AG09319 (cell line): ENCODE results near the gene SPTBN5.
"Not testable (repeated sequence)": the region's sequence is repeated elsewhere in the genome, so short reads cannot be mapped to it uniquely, and the experiment has no call there.

Experiments
- DNase-seq: peaks from one replicate; pipeline ENCODE4 v3.0.0-alpha.2; 2010; ENCODE audit warnings: low read depth; ENCODE audit errors: extremely low read depth
- CTCF ChIP-seq: IDR thresholded peaks from 2 replicates; pipeline ENCODE4 v1.5.1; 2011; ENCODE audit warnings: low read depth, mild to moderate bottlenecking, inconsistent platforms, low read length, moderate library complexity

The SPTBN5 gene

GRCh38 chr15:41836713-41837454 lies 57.0 kb downstream of the SPTBN5 start:
- DNase-seq: no peak
- TF ChIP-seq CTCF: no peak

GRCh38 chr15:41836073-41836472 lies 57.8 kb downstream of the SPTBN5 start:
- DNase-seq: no peak
- TF ChIP-seq CTCF: no peak

- no peak for DNase-seq
- no peak for TF ChIP-seq CTCF
Measured at GRCh38 chr15:41834096-41834495, 59.8 kb downstream of the SPTBN5 start.

- TF ChIP-seq CTCF: no peak
- DNase-seq: no peak
Measured at GRCh38 chr15:41832875-41833274, 61.0 kb downstream of the SPTBN5 start.

- DNase-seq: no peak
- no peak for TF ChIP-seq CTCF
Measured at GRCh38 chr15:41832208-41832607, 61.6 kb downstream of the SPTBN5 start.

- not testable (repeated sequence) for DNase-seq
Measured at GRCh38 chr15:41831291-41831690, 62.6 kb downstream of the SPTBN5 start.

- no peak for DNase-seq
- TF ChIP-seq CTCF: no peak
Measured at GRCh38 chr15:41829959-41830646, 63.8 kb downstream of the SPTBN5 start.

GRCh38 chr15:41828807-41829141 lies 65.1 kb downstream of the SPTBN5 start:
- no peak for DNase-seq
- TF ChIP-seq CTCF: no peak
